Germinal center (tissue), 1 donor: ENCODE measurements around the gene TBXAS1.
"Not testable (repeated sequence)": the region's sequence is repeated elsewhere in the genome, so short reads cannot be mapped to it uniquely, and the experiment has no call there.

ENCODE experiments used
- DNase-seq: peaks from one replicate; pipeline ENCODE4 v3.0.0; 2012; ENCODE audit warnings: mixed read lengths, low spot score

TBXAS1 gene

DNA sequence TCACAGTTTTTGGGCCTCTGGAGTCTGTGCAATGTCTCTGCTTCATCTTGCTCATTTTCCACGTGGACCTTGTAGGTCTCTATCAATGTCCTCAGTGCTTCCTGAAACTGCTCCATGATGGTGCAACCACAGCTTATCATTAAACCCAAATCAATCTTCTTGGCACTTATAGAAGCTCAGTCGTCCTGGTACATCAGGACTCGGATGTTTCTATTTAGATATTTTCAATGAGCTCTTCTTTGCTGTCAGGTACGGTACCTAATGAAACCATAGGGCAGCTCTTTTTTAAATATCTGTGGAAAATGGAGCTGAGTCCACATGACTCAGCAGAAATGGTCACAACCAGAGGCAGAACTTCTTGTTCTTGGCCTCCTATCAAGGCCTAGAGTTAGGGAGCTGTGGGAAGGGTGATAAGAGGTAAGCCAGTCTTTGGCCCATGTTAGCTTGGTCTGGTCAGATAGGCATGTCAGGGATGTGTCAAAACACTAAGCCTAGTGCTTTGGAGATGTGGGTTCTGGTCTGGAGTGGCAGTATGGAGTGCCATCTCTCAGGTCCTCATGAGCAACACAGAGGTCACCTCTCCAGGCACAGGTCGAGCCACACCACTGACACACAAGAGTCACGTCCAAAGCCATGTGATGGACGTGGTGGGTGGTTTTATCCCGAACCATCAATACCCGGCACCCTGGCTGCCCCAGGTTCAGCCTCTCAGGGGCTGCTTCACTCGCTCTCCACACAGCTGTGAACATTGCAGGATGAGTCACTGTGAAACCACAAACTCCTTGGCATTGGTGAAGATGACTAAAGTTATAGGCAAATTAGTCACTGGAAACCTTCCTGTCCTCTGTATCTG is 87.0 kb downstream of the TBXAS1 start:
- DNase-seq, result peak; percentile 67

DNA sequence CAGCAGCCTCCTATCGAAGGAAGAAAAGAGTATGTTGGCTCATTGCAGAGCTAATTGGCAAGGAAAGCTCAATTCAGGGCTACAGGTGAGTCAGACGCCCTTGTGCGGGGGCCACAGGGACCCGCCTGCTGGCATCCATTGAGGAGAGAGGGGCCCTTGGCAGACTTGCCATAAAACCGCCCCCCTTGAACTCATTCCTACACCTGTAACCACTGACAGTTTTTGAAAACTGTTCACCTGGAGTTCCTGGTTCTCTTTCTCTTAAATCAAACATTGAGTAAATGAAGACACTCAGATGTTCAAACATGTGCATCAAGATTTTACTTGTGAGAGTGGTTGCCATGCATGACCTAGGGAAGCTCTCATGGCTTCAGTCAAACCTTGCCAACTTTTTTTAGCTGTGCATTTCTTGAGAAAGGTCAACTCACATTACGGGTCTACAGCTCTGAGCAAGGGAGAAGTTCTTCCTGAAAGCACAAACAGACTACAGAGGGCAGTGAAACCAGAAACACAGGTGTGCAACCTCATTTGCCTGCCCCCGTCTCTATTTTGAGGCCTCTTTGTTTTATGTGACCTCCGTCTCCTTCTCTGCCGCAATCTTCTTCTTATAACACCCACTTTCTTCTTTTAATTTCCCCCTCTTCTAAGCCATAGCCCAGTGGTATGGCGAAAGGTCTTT is 87.8 kb downstream of the TBXAS1 start:
- DNase-seq, result peak; percentile 77

DNA sequence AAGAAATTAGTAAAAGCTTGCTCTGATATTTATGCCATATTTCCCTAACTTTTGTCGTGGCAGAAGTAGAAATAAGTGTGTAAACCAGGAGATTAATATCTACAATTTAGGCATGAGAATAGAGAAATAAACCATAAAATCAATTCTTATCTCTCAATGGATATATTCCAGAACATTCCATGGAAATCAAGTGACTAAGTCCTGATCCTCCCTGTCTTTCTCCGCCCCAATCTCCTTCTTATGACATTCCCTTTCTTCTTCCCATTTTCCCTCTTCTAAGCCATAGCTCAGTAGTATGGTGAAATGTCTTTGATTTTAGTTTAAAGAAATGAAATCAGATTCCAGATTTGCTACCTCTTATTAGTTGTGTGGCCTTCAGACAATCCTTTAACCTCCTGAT is 88.8 kb downstream of the TBXAS1 start:
- DNase-seq, result no peak

DNA sequence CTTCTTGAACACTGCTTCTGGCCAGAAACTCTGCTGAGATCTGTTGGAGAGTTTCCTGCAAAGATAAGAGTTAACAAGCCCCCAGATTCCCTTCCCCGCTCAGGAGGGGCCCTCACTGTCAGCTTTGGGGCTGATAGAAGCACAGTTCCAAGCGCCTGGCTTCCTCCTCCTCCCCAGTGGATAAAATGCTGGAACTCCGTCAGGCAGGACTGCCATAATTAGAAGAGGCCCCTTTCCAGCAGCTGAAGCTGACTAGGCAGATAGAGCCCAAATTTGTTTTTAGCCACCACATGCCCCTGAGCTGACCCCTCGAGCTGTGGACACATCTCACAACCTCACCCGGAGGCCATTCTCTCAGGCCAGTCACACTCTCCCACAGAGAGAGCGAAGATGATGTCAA is 89.4 kb downstream of the TBXAS1 start:
- DNase-seq, result no peak

- DNase-seq, result no peak
Measured at GRCh38 chr7:139923090-139923489, 94.0 kb downstream of the TBXAS1 start.

GRCh38 chr7:139924461-139924860 is 95.4 kb downstream of the TBXAS1 start:
- no peak for DNase-seq

- not testable (repeated sequence) for DNase-seq
Measured at GRCh38 chr7:139929221-139929620, 100.2 kb downstream of the TBXAS1 start.

GRCh38 chr7:139930286-139930965 is 101.4 kb downstream of the TBXAS1 start:
- DNase-seq, result no peak

DNA sequence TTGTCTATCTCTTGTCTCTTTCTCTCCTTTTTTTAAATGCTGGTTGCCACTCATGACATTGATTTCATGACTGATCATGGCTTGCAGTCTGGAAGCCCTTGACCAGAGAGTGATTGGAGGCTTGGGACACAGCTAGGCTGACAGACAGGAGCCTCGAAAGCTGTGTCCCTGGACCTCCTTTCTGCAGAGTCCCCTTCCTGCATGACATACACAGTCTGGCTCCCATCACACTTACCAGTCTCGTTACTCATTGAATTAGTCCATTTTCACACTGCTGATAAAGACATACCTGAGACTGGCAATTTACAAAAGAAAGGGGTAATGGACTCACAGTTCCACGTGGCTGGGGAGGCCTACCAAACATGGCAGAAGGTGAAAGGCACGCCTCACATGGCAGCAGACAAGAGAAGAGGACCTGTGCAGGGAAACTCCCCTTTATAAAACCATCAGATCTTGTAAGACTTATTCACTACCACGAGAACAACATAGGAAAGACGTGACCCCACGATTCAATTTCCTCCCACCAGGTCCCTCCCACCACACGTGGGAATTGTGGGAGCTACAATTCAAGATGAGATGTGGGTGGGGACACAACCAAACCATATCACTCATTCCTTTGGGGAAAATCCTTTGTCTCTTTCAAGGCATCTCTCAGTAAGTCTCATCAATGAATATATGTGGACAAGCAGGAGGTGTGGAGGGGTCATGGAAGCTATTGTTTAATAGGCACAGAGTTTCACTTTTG is 102.3 kb downstream of the TBXAS1 start:
- DNase-seq, result no peak

DNA sequence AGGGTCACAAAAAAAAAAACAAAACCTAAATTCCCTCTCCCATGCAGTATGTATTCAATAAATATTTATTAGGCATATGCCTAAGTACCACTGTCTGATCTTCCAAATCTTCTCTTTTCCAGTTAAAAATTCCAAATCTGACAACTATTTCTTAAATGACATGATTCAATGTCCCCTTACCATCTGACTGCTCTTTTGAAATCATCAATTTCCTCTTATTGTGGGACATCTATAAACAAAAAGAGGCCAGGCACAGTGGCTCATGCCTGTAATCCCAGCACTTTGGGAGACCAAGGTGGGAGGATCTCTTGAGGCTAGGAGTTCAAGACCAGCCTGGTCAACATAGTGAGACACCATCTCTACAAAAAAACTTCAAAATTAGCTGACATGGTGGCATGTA is 103.5 kb downstream of the TBXAS1 start:
- DNase-seq, result no peak

GRCh38 chr7:139936760-139937310 is 107.8 kb downstream of the TBXAS1 start:
- no peak for DNase-seq

- DNase-seq, result no peak
Measured at GRCh38 chr7:139937715-139938114, 108.7 kb downstream of the TBXAS1 start.

- no peak for DNase-seq
Measured at GRCh38 chr7:139940866-139941265, 111.8 kb downstream of the TBXAS1 start.

DNA sequence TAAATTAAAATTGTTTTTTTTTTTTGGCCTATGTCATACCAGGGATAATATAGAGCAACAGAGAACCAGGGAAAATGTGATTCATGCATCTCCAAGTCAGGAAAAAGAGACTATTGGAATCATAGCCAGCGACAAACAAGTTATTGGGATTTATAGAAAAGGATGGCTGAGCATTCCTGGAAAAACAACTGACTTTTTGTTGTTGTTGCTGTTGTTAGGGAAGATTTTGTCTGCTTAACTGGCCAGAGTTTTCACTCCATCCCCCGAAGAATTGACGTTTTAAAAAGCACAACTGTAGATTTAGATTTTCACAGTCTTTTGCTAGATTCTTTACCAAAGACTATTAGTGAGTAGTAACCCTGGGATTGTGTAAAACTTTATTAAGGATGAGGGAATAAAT is 112.4 kb downstream of the TBXAS1 start:
- DNase-seq, result no peak

DNA sequence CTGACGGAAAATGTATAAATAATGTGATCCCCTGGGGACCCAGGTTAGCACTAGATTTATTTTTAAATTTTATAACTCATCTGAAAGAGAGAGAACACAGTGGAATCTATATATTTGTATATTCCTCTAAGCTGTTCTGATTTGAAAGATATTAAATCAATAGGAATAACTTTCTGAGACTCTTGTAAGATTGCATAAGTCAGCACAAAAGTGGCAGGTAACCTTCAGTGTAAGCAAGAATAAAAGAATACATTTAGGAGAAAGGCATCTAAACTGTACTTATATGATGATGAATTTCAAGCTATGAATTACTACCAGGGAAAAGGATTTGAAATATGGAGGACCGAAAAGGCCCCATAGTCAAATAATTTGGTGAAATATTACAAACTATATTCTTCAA is 112.8 kb downstream of the TBXAS1 start:
- no peak for DNase-seq

- no peak for DNase-seq
Measured at GRCh38 chr7:139942636-139943035, 113.6 kb downstream of the TBXAS1 start.

GRCh38 chr7:139943401-139943800 is 114.3 kb downstream of the TBXAS1 start:
- DNase-seq, result no peak

DNA sequence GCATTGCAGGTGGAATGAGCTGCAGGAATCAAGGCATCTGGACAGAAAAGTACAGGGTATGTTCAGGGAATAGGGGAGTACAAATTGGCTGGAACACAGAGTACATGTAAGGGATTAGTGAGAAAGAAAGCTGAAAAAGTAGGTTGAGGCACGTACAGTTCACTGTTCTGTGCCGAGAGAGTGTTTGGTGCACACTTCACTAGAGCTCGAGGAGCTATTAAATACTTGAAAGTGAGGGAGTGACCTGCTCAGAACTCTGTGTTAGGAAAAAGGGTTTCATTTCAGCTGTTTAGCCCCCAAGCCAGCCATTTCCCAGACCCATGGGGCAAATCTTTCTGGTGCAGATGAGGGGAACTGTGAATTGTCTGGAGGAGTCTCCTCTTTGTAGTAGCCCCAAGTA is 115.2 kb downstream of the TBXAS1 start:
- DNase-seq, result no peak

GRCh38 chr7:139946533-139946932 is 117.5 kb downstream of the TBXAS1 start:
- no peak for DNase-seq

DNA sequence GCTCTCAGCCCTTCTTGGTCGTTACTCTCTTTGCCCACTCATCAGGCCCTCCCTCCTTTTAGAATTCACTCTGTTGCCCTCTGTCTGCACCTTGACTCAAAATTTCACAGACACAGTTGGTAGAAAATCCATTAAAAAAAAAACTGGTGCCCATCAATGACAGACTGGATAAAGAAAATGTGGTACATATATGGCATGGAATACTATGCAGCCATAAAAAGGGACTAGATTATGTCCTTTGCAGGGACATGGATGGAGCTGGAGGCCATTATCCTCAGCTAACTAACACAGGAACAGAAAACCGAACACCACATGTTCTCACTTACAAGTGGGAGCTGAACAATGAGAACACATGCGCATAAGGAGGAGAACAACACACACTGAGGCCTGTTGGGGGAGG is 118.0 kb downstream of the TBXAS1 start:
- DNase-seq, result no peak

DNA sequence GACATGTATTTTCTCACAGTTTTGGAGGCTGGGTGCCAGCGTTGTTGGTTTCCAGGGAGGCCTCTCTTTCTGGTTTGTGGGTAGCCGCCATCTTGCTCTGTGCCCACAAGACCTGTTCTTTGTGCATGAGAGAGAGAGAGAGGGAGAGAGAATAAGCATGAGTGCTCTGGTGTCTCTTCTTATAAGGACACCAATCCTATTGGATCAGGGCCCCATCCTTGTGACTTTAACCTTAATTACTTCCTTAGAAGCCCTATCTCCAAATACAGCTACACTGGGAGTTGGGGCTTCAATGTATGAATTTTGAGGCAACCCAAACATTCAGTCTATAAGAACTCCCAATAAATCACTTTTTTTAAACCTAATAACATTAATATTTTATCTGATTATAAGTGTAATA is 119.1 kb downstream of the TBXAS1 start:
- DNase-seq, result no peak
